ENCODE data around the gene B4GAT1. TPM values are rescaled to one million over a fixed set of nuclear protein-coding genes. Genes with fewer than 3 reads are reported as not detected.
A peak's percentile ranks its signal among the peaks of the same experiment; 100 is the strongest.

The B4GAT1 gene
- polyA plus RNA-seq, 3 donors from 2014 or later = 7.0 to 11.1 (median 7.4) TPM

DNA sequence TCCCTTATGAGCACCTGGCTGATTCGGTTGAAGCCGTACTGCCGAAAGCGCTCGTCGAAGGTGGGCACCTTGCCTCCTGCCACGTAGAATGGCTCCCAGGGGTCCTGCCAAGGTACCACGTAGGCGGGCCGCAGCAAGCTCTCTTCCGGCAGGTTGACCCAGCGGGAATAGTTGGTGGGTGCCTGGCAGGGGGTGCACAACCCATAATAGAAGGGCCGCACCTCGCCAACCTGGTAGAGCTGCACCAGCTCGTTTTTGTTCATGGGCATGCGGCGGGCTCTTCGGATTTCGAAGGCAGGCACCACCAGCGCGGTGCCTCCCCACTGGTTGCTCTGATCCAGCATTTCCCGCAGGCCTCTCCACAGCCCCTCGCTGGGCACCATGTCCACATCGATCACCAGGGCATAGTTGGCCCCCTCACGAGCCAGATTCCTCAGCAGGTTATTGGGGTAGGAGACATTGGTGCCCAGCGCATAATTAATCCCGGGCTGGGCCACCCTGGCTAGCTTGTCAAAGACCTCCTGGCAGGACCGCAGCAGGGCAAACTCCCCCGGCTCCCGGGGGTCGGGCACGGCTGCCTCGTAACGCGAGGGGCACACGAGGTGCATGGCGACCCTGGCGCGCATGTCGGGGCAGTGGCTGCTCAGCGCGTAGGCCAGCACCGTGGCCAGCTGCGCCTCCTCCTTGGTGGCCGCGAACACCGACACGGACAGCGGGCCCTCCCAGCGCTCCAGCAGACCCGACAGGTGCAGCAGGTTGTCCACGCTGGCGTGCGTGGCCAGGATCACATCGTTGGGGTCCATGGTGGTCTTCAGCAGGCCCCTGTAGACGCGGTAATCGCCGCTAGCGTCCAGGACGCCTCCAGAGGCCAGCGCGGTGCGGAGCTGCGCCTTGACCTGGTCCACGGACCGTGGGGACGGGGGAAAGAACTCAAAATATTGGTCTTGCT lies 679 bp downstream of the B4GAT1 start:
- peaks cover 37 to 41% of the 10 kb centered on the region in 2 donors for H3K4me1 Mint-ChIP-seq
- H3K4me3 Mint-ChIP-seq = peak overlapping the region; percentile 69 to 98 (median 96)
- peak overlapping the region in 4 of 6 donors; percentile 34 to 97 (median 94) for H3K27ac Mint-ChIP-seq
- peaks cover 14 to 24% (median 16%) of the 10 kb centered on the region in 3 donors for H3K27me3 Mint-ChIP-seq (ENCODE audit: low read depth in 3 of 3)
- H3K9me3 Mint-ChIP-seq = peaks cover 0 to 2% (median 0%) of the 10 kb centered on the region in 6 donors
- no peak for DNase-seq
- peaks cover 10 to 11% (median 11%) of the 10 kb centered on the region in 3 donors for H3K36me3 Mint-ChIP-seq

DNA sequence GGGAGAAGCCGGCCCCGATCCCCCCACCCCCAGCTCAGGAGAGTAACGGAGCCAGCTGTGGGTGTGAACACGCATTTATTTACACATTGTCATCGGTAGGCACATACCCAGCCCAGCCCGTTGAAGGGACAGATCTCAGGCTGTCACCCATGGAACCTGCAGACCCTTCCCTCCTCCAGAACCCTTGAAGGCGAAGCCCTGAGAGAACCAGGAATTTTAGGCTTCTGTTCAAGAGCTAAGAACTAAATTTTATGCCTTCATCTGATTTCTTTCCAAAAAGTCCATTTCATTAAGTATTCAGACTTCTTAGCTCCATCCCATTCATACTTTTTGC lies 2.1 kb downstream of the B4GAT1 start:
- peaks cover 0 to 2% (median 0%) of the 10 kb centered on the region in 6 donors for H3K9me3 Mint-ChIP-seq
- peaks cover 41% of the 10 kb centered on the region in 2 donors for H3K4me1 Mint-ChIP-seq
- peak overlapping the region; percentile 95 to 98 (median 96) for H3K4me3 Mint-ChIP-seq
- no peak for DNase-seq
- H3K27ac Mint-ChIP-seq = peak overlapping the region; percentile 91 to 97 (median 96)
- H3K27me3 Mint-ChIP-seq (ENCODE audit: low read depth in 3 of 3) = peaks cover 17 to 28% (median 19%) of the 10 kb centered on the region in 3 donors
- peaks cover 14 to 23% (median 17%) of the 10 kb centered on the region in 3 donors for H3K36me3 Mint-ChIP-seq

DNA sequence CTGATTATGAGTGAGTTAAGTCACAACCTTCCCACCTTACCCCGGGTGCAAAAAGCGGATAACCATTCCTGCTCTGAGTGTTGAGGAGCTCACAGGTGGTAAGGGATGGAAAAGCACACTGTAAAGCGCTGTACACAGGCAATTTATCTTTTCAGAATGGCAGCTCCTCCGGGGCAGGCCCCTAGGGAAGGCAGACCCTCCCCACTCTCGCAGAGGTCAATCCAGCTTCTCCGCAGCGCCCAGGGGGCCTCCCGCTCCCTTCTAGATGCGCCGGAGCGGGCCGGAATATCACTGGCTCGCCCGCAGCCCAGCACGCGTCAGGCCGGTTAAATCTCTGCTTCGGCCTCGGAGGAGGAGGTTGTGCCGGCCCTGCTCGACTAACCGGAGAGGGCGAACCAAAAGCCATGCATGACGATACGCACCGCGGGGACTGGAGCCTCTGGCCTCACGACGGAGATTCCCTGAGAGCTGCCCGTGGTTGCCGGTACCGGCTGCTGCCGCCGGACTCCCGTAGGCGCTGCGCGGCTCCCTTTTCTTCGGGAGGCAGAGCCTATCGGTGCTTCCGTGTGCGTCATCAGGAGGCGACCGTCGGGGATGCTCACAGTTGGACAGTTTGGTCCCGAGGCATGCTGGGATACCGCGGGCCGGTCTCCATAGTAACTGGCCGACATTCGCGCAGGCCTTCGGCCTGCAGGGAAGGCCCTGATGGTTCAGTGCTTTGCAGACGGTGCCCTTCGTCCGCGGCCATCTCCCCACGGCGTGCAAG lies 2.7 kb downstream of the B4GAT1 start, which contains the start of gene BRMS1:
Gene BRMS1 (minus strand): TSS at position 555 of the 766 bp plus-strand sequence. CDS start 2,870 bp downstream, outside the sequence.
- H3K27ac Mint-ChIP-seq = peak within 1 kb of the TSS; percentile 91 to 97 (median 96)
- DNase-seq = peak; percentile 94 to 95 (median 94)
- peaks cover 17 to 30% (median 19%) of the 10 kb centered on the region in 3 donors for H3K27me3 Mint-ChIP-seq (ENCODE audit: low read depth in 3 of 3)
- peak within 1 kb of the TSS; percentile 95 to 98 (median 96) for H3K4me3 Mint-ChIP-seq
- H3K9me3 Mint-ChIP-seq = peaks cover 0 to 2% (median 0%) of the 10 kb centered on the region in 6 donors
- H3K4me1 Mint-ChIP-seq = peaks cover 41% of the 10 kb centered on the region in 2 donors
- H3K36me3 Mint-ChIP-seq = peaks cover 14 to 26% (median 17%) of the 10 kb centered on the region in 3 donors

DNA sequence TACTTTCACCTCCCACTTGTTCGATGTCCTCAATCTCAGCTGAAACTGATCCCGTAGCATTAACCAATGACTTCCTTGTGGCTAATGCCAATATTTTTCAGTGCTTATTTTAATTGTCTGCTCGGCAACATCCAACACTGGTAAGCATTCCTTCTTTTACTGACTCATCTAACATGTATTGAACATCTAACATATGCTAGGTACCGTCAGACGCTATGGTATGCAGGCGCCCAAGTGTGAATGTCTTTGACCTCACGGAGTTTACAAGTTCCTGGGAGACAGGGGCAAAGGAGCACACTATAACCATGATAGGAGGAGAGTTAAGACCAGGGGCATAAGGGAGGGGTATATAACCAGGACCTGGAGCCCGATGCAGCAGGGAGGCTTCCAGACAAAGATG lies 4.3 kb downstream of the B4GAT1 start:
- Mint-ChIP-seq H3K36me3 (peaks cover 19 to 37% (median 25%) of the 10 kb centered on the region in 3 donors), H3K27ac (peak overlapping the region in 3 of 6 donors; percentile 66 to 91 (median 68)), H3K27me3 (ENCODE audit: low read depth in 3 of 3) (peaks cover 14 to 25% (median 18%) of the 10 kb centered on the region in 3 donors), H3K4me1 (peaks cover 38 to 39% of the 10 kb centered on the region in 2 donors), H3K4me3 (peak overlapping the region; percentile 95 to 98 (median 96)), H3K9me3 (peaks cover 0 to 2% (median 0%) of the 10 kb centered on the region in 6 donors)
- DNase-seq = no peak

DNA sequence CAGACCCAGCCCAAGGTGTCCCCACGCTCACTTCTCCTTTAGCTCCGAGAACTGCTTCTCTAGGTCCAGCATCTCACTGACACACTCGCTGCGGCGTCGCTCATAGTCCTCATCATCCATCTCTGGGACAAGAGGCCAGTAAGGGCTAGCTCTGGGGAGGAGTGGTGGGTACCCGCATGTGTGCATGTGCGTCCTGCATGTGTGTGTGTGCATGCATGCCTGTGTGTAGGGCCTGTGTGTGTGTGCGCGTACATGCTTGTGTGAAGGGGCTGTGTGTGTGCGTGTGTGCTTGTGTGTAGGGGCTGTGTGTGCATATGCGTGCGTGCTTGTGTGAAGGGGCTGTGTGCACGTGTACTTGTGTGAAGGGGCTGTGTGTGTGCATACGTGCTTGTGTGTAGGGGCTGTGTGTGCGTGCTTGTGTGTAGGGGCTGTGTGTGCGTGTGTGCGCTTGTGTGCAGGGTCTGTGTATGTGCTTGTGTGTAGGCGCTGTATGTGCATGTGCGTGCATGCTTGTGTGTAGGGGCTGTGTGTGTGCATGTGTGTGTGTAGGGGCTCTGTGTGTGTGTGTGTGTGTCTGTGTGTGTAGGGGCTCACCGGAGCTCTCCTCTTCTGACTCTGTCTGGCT lies 5.8 kb downstream of the B4GAT1 start:
- H3K9me3 Mint-ChIP-seq = no peaks in the 10 kb centered on the region
- peak overlapping the region in 1 of 5 donors; percentile 6 for H3K4me3 Mint-ChIP-seq
- H3K4me1 Mint-ChIP-seq = peaks cover 42 to 43% of the 10 kb centered on the region in 2 donors
- H3K27ac Mint-ChIP-seq = peak overlapping the region in 1 of 6 donors; percentile 58
- H3K36me3 Mint-ChIP-seq = peaks cover 19 to 47% (median 35%) of the 10 kb centered on the region in 3 donors
- H3K27me3 Mint-ChIP-seq (ENCODE audit: low read depth in 3 of 3) = peaks cover 13 to 22% (median 15%) of the 10 kb centered on the region in 3 donors
- no peak for DNase-seq

DNA sequence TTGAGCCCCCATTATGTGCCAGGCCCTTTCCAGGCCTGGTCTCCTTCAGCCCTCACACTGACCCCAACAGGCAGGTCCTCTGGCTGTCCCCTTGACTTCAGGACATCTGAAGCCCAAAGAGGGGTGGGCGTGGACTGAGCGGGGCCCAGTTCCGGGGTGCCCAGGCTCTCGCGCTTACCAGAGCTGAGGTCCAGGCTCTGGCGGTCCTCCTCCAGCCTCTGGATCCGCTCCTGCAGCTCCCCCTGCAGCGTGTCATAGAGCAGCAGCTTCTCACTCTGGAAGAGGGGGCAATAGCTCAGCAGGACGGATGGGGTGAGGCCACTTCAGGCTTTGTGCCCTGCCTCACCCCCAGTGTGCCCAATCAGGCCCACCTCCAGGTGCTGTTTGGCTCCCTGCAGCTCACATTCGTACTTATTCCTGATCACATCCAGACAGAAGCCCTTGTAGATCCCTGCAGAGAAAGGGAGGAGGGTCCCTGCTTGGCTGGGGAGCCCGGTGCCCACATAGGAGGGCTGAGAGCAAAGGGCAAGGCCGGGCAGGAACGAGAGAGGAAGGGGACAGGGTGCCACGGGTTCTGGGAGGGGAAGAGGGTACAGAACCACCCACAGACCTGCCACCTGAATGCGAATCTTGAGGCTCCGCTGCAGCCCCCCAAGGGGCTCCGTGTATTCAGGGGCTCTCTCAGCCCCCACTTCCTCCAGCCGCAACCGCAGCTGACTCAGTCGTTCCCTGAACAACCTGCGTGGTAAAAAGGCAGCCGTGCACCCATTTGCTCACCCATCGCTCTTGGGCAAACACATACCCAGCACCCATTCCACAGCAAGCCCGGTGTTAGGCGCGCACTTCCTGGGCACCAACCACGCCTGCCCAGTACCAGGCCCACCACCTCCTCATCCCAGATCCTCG lies 6.6 kb downstream of the B4GAT1 start:
- H3K4me1 Mint-ChIP-seq = peaks cover 47 to 48% of the 10 kb centered on the region in 2 donors
- no peaks in the 10 kb centered on the region for H3K9me3 Mint-ChIP-seq
- H3K4me3 Mint-ChIP-seq = no peak overlapping the region
- H3K27ac Mint-ChIP-seq = no peak overlapping the region
- H3K36me3 Mint-ChIP-seq = peaks cover 19 to 48% (median 36%) of the 10 kb centered on the region in 3 donors
- no peak for DNase-seq
- H3K27me3 Mint-ChIP-seq (ENCODE audit: low read depth in 3 of 3) = peaks cover 15 to 26% (median 20%) of the 10 kb centered on the region in 3 donors

DNA sequence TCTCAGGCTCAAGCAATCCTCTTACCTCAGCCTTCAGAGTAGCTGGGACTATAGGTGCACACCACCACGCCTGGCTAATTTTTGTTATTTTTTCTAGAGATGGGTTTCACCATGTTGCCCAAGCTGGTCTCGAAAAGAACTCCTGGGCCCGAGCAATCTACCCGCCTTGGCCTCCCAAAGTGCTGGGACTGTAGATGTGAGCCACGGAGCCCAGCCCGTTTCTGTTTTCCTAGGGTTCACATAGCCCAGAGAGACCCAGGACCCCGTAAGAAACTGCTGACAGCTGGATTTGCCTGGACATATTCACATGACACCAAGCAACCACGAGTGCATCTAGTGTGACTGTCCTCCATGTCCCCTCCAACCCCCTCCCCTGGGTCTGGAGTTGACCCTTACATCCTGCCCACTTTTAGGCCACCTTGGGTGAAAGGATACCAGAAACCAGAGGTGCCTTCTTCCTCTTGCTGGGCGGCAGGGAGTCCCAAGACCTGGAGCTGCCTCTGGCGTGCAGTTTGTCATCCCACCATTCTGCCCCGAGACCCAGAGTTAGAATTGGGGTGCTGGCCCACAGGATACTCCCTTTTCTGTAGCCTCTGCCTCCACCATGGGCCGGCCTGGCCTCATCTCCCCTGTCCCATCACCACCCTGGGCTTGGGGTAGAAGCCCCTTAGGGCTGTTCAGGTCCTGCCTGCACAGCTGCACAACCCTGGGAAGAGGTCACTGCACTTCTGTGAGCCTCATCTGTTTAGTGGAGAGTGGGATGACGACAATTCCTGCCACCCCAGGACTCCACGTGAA lies 7.5 kb downstream of the B4GAT1 start:
- H3K9me3 Mint-ChIP-seq = no peaks in the 10 kb centered on the region
- no peak overlapping the region for H3K27ac Mint-ChIP-seq
- peaks cover 38 to 42% of the 10 kb centered on the region in 2 donors for H3K4me1 Mint-ChIP-seq

DNA sequence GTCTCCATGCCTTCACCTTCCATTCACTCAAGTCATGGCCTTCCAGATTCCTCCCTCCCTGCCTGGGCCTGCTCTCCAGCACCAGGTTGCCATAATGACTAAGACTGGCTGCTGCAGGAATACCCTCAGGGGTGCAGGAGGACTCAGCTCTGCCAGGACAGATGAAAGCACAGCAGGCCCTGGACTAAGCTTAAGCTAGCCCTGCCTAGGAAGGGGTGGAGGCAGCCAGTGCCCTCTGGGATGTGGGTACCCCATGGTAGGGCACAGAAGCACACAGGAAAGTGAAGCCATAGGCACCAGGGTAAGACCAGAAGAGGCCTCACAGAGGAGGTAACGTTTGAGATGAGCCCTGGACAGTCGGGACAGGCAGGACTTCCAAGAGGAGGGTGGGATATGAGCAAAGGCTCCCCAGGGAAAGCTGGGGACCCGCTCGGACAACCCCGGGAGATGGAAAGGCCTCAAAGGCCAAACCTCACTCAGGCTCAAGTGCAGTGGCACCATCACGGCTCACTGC lies 8.2 kb downstream of the B4GAT1 start:
- Mint-ChIP-seq H3K9me3 (no peaks in the 10 kb centered on the region), H3K27ac (peak overlapping the region in 2 of 6 donors; percentile 33 to 43), H3K4me1 (peaks cover 32 to 35% of the 10 kb centered on the region in 2 donors), H3K36me3 (peaks cover 19 to 48% (median 36%) of the 10 kb centered on the region in 3 donors), H3K4me3 (no peak overlapping the region), H3K27me3 (ENCODE audit: low read depth in 3 of 3) (peaks cover 11 to 17% (median 13%) of the 10 kb centered on the region in 3 donors)
- no peak for DNase-seq

More for the DNA sequence above, 7.5 kb downstream of the B4GAT1 start:
- Mint-ChIP-seq H3K4me3 (no peak overlapping the region), H3K36me3 (peaks cover 19 to 48% (median 36%) of the 10 kb centered on the region in 3 donors), H3K27me3 (ENCODE audit: low read depth in 3 of 3) (peaks cover 11 to 22% (median 15%) of the 10 kb centered on the region in 3 donors)
- no peak for DNase-seq

DNA sequence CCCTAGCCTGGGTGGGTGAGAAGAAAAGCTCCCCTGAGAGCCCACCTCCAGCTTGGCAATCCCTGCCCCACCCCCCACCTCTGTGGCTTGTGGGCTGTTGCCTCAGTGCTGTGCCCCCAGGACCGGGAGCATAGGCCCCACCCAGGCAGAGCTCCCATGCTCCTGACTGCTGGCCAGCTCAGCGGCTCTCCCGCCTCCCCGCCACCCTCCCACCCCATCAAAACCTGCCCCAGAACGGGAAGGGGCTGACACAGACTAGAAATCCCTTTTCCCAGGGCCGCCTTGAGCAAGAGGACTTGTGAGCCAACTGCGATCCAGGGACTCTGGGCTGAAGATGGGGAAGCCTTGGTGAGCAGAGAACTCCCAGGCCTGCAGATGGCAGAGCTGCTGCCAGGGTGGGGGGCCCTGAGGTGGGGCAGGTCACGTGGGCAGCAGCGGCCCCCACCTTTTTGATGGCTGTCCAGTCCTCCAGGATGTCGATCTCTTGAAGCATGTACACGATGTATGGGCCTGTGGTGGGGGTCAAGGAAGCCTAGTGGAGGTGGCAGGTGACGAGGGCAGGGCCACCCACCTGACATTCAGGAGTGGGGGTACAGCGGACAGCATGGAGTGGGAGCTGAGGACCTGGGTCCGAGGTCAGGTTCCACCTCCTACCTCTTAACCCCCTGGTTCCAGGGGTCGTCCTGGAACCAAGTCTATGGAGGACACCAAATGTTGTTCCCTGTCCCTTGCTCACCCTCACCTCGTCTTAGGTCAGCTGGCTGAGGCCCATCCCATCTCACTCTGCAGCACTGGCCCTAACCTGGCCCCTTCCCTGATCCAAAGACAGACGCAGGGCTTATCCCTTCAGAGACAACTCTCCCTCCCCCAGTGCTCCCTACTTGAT lies 8.9 kb downstream of the B4GAT1 start:
- H3K4me3 Mint-ChIP-seq = no peak overlapping the region
- peaks cover 19 to 48% (median 36%) of the 10 kb centered on the region in 3 donors for H3K36me3 Mint-ChIP-seq
- H3K9me3 Mint-ChIP-seq = no peaks in the 10 kb centered on the region
- peak overlapping the region in 2 of 6 donors; percentile 33 to 43 for H3K27ac Mint-ChIP-seq
- DNase-seq = no peak
- H3K27me3 Mint-ChIP-seq (ENCODE audit: low read depth in 3 of 3) = peaks cover 11 to 16% (median 13%) of the 10 kb centered on the region in 3 donors
- H3K4me1 Mint-ChIP-seq = peaks cover 25 to 28% of the 10 kb centered on the region in 2 donors

DNA sequence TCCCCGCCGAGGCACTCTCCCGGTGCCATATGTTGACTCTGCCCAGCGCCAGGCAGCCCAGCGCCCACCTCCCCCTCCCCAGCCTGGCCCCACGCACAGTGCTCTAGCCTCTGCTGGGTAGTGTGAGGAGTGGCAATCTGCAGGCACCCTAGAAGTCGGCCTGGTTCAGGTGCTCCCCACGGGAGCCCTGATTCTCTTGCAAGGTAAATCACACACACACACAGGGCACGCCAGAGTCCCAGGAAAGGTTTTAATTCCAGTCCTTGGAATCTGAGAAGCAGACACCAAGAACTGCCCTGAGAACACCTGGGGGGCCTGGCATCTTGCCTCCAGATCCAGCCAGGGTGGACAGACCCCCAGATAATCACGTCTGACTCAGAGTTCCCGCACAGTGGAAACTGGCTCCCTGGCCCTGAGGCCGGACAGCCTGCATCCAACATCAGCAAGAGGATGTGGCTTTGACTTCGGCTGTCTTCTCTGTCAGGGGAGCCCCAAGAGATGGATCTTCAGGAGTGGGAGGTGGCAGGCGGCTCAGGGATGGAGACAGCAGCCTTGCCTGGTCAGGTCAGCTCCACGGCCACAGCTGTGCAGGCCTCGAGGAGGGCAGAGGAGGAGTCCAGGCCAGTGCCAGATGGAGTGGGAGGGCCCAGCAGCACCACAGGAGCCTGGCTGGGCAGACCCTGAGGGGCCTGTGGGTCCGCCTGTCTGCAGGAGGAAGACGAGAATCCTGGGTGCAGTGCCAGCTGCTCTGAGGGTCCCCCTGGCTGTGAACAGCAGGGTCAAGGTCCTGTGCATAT lies 10.1 kb downstream of the B4GAT1 start:
- H3K27ac Mint-ChIP-seq = peak overlapping the region in 5 of 6 donors; percentile 60 to 83 (median 69)

More for the DNA sequence above, 10.1 kb downstream of the B4GAT1 start:
- Mint-ChIP-seq H3K36me3 (peaks cover 14 to 41% (median 29%) of the 10 kb centered on the region in 3 donors), H3K4me3 (peak overlapping the region in 4 of 5 donors; percentile 76 to 78 (median 78)), H3K4me1 (peaks cover 15 to 23% of the 10 kb centered on the region in 2 donors), H3K9me3 (no peaks in the 10 kb centered on the region), H3K27me3 (ENCODE audit: low read depth in 3 of 3) (peaks cover 11 to 20% (median 13%) of the 10 kb centered on the region in 3 donors)
- DNase-seq = no peak
